PFSK-1 (cell line): ENCODE results near the gene SPEF1.

Source experiments
- FOXP2 ChIP-seq: optimal IDR thresholded peaks from 2 replicates; pipeline ENCODE3; 2011; ENCODE audit warnings: borderline replicate concordance, control low read depth, inconsistent platforms; ENCODE audit not compliant: insufficient read depth; ENCODE audit errors: extremely low read length, extremely low read depth
- POLR2AphosphoS5 ChIP-seq: IDR thresholded peaks from 2 replicates; pipeline ENCODE4 v1.6.1; 2012; ENCODE audit warnings: low read depth, mild to moderate bottlenecking, control low read depth, low read length, moderate library complexity
- SIN3A ChIP-seq: IDR thresholded peaks from 2 replicates; pipeline ENCODE4 v1.6.1; 2012; ENCODE audit warnings: mild to moderate bottlenecking, low read length, moderate library complexity, borderline replicate concordance; ENCODE audit not compliant: insufficient read depth
- TAF1 ChIP-seq: IDR thresholded peaks from 2 replicates; pipeline ENCODE4 v1.6.1; 2012; ENCODE audit warnings: low read length, control low read depth, borderline replicate concordance; ENCODE audit not compliant: insufficient read depth
- TF ChIP-seq, protein P1 (sequence below), 2 experiments: IDR thresholded peaks; 2 replicates each; pipeline versions ENCODE4 v1.6.1 to v1.8.0; 2011 to 2012; ENCODE audit warnings: low read depth in 2 of 2, low read length in 2 of 2, control low read depth in 1 of 2, inconsistent platforms in 1 of 2, mild to moderate bottlenecking in 1 of 2, moderate library complexity in 1 of 2; ENCODE audit not compliant: insufficient read depth in 1 of 2

Gene SPEF1

GRCh38 chr20:3766422-3767109, 14.7 kb downstream of the SPEF1 start:
- TF ChIP-seq FOXP2 = no peak
- TF ChIP-seq, protein P1, sequence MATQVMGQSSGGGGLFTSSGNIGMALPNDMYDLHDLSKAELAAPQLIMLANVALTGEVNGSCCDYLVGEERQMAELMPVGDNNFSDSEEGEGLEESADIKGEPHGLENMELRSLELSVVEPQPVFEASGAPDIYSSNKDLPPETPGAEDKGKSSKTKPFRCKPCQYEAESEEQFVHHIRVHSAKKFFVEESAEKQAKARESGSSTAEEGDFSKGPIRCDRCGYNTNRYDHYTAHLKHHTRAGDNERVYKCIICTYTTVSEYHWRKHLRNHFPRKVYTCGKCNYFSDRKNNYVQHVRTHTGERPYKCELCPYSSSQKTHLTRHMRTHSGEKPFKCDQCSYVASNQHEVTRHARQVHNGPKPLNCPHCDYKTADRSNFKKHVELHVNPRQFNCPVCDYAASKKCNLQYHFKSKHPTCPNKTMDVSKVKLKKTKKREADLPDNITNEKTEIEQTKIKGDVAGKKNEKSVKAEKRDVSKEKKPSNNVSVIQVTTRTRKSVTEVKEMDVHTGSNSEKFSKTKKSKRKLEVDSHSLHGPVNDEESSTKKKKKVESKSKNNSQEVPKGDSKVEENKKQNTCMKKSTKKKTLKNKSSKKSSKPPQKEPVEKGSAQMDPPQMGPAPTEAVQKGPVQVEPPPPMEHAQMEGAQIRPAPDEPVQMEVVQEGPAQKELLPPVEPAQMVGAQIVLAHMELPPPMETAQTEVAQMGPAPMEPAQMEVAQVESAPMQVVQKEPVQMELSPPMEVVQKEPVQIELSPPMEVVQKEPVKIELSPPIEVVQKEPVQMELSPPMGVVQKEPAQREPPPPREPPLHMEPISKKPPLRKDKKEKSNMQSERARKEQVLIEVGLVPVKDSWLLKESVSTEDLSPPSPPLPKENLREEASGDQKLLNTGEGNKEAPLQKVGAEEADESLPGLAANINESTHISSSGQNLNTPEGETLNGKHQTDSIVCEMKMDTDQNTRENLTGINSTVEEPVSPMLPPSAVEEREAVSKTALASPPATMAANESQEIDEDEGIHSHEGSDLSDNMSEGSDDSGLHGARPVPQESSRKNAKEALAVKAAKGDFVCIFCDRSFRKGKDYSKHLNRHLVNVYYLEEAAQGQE (IDR thresholded peaks at IDR 0.05; ENCODE audit: insufficient read depth in 1 of 2, low read depth in 2 of 2, low read length in 2 of 2) = no peak
- no peak for TF ChIP-seq POLR2AphosphoS5
- TF ChIP-seq TAF1 = no peak
- TF ChIP-seq SIN3A = no peak

DNA sequence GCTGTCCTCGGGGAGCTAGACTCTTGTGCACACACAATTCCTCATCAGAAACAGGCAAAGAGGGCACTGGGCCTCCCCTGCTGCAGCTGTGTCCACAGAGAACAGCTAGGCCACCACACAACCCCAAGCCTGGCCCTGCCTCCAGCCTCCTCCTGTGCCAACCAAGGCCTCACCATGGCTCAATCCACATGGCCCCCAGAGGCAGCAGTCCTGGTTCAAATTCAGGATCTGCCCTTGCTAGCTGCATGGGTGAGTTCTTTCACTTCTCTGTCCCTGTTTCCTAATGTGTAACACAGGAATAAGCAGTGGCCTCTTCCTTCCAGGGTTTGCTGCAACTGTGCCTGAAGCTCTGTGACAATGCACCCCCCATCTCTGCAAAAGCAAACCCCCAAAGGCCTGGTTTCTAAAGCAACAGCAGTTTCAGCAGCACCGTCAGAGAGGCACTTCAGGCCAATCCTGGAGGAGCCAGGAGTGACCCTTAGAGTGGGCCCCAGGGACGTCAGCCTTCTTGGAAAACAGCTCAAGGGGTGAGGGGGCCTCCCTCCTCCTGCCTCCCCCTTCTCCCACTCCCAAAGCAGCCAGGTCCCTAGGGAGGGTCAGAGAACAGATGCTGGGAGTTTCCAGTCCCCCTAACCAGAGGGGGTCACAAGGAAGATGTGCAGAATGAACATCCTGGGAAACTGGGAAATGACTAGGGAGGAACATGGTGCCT, 15.9 kb downstream of the SPEF1 start:
- TF ChIP-seq TAF1 (no peak), POLR2AphosphoS5 (no peak), SIN3A (no peak), FOXP2 (no peak)

DNA sequence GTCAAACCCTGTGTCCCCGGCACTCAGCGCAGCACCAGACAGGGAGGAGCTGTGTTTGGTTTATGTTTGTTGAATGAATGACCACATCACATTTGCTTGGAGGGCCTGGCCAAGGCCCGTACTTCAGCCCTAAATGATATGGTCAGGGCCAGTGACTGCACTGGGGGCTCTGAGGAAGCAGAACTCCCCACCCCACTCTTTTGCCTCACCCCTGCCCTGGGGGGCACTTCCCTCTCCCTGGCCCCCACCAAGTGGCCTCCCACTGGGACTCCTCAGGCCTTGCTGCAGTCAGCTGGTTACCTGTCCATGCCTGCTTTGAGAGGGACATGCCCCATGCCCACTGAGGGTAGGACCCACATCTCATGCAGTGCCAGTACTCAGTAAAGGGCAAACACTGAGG, 16.6 kb downstream of the SPEF1 start:
- TF ChIP-seq FOXP2 (no peak), SIN3A (no peak), TAF1 (no peak), POLR2AphosphoS5 (no peak)
- TF ChIP-seq, protein P1 (IDR thresholded peaks at IDR 0.05; ENCODE audit: insufficient read depth in 1 of 2, low read depth in 2 of 2, low read length in 2 of 2) = no peak

DNA sequence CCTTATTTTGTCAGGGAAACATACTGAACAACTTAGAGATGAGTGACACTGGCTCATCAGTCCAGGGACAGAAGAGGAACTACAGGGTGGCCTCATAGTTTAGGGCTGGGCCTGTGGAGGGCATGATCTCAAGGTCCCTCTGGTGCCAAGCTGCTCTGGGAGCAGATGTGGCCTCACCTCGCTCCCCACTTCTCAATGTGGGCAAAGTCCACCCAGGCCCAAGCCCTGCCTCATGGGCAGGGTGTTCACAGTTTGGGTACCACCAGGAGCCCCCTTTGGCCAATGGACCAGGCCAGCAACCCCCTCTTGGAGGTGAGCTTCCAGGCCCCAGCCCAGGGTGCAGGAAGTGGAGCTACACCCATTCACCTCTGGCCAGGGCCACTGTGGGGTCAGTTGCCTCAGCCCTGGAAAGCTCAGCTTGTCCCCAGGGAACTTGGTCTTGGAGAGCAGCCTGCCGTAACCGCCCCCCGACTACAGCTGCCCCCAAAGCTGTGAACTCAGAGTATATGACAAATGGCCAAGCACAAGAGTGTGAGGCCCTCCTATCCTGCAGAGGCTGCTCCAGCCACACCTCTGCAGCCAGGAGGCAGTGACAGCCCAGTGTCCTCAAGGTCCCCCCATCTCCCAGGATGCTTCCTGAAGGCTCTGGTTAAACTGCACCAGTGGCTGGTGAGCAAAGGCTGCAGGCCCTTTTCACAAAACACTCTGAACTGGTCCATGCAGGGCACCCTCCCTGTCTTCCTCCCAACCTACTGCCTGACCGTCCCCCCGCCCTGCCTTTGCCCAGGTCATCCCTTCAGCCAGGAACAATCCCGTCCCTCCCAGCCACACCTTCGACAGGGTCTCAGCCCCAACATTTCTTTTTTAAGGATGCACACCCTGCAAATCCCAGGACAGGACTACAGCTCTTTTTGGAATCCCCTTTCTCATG, 17.3 kb downstream of the SPEF1 start:
- TF ChIP-seq, protein P1 (IDR thresholded peaks at IDR 0.05; ENCODE audit: insufficient read depth in 1 of 2, low read depth in 2 of 2, low read length in 2 of 2) = no peak
- no peak for TF ChIP-seq FOXP2
- no peak for TF ChIP-seq TAF1
- no peak for TF ChIP-seq SIN3A
- no peak for TF ChIP-seq POLR2AphosphoS5

GRCh38 chr20:3760655-3761348, 20.4 kb downstream of the SPEF1 start:
- TF ChIP-seq TAF1 (no peak), SIN3A (no peak), POLR2AphosphoS5 (no peak), FOXP2 (no peak)
- TF ChIP-seq, protein P1 (IDR thresholded peaks at IDR 0.05; ENCODE audit: insufficient read depth in 1 of 2, low read depth in 2 of 2, low read length in 2 of 2) = no peak
